Stimulated activated CD4-positive, alpha-beta T cell treated with anti-CD3 and anti-CD28 coated beads, TNF-alpha, amount 100 ng/mL, for 48 hours (primary cell): ENCODE results near the gene TRAPPC12.
"Not testable (repeated sequence)": the region's sequence is repeated elsewhere in the genome, so short reads cannot be mapped to it uniquely, and the experiment has no call there.

Experiments
- DNase-seq, 3 donors: peaks; one replicate each; pipeline ENCODE4 v3.0.0-alpha.2; 2020; ENCODE audit warnings: low read depth in 3 of 3

The TRAPPC12 gene

DNA sequence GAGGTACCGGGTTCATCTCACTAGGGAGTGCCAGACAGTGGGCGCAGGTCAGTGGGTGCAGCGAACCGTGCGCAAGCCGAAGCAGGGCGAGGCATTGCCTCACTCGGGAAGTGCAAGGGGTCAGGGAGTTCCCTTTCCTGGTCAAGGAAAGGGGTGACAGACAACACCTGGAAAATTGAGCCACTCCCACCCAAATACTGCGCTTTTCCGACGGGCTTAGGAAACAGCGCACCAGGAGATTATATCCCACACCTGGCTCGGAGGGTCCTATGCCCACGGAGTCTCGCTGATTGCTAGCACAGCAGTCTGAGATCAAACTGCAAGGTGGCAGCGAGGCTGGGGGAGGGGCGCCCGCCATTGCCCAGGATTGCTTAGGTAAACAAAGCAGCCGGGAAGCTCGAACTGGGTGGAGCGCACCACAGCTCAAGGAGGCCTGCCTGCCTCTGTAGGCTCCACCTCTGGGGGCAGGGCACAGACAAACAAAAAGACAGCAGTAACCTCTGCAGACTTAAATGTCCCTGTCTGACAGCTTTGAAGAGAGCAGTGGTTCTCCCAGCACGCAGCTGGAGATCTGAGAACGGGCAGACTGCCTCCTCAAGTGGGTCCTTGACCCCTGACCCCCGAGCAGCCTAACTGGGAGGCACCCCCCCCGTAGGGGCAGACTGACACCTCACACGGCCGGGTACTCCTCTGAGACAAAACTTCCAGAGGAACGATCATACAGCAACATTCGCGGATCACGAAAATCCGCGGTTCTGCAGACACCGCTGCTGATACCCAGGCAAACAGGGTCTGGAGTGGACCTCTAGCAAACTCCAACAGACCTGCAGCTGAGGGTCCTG is 9.9 kb upstream of the TRAPPC12 start:
- not testable (repeated sequence) for DNase-seq

DNA sequence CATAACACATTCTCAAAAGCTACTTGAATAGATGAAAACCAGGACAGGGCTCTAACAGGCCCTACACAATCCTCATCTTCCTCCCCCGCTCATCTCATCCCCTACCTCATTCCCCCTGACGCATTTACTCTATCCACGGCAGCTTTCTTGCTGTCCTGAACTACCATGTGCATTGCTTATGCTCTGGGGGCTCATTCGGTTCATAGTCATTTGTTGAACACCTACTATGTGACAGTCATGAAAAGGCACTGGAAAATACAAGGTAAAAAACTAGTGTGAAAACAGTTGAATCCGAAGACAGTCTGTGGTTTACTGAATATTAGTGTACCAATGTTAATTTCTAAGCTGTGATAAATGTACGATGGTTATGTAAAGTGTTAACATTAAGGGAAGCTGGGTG is 2.7 kb upstream of the TRAPPC12 start:
- no peak for DNase-seq

- peak in 2 of 3 donors; percentile 9 to 27 for DNase-seq
Measured at GRCh38 chr2:3377279-3377611, 2.2 kb upstream of the TRAPPC12 start.

DNA sequence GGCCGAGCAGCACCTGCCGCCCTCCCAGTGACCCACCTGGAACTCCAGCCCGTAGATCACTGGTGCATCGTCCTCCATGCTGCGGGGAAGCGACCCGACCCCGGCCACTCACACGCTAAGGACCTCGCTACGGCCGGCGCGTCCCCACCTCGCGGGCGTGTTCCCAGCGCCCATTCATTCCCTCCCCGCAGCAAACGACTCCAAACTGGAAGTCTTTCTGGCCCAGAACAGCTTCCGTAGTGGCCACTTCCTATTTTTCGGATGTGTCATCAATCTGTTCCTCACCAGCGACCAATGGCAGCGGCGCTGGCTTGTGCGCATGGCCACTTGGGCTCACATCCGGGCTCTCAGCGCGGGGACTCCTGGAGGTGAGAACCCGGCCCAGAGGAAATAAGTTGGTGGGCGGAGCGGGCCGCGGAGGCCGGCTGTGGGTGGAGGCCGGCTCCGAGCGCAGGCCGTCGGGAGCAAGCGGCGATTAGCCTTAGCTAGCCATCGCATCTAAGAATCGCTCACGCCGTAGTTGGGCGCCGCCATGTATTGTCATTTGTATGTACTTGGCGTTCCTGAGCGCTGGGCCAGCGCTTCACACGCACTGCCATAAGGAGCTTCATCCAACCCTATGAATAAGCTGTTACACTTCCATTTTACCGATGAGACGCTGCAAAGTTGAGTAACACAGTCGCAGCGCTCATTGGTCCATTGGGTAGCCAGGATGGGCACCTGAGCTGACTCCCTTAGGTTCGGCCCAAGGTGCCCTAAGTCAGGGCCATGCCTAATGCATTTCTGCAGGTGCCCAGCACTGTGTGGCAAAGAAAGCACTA is 1.7 kb upstream of the TRAPPC12 start, which contains the start of gene EIPR1:
Gene EIPR1 (minus strand): TSS at position 207 of the 821 bp plus-strand sequence. CDS start 129 bp downstream, at position 78.
- DNase-seq, result peak; percentile 85 to 92 (median 88)

GRCh38 chr2:3379339-3379646 is 201 bp upstream of the TRAPPC12 start:
- DNase-seq, result no peak

DNA sequence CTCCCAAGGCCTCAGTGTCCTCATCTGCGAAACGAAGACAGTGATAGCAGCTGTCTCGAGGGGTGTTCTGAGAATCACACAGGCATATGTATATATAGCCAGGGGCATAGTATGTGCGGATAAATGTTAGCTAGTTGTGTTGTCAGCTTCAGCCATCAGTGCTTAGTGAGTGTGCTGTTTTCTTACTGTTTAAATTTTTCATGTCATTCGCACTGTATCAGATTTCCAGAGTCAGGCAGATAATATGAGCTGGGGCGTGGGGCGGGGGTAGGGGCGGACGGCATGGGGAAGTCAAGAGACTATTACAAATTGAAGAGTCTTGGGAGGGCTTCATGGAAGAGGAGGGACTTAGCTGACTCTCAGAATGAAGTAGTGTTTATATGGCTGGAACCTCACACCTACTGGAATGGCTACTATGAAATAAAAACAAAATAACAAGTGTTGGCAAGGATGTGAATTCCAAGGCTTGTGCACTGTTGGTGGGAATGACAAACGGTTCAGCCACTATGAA is 7.0 kb downstream of the TRAPPC12 start:
- no peak for DNase-seq

DNA sequence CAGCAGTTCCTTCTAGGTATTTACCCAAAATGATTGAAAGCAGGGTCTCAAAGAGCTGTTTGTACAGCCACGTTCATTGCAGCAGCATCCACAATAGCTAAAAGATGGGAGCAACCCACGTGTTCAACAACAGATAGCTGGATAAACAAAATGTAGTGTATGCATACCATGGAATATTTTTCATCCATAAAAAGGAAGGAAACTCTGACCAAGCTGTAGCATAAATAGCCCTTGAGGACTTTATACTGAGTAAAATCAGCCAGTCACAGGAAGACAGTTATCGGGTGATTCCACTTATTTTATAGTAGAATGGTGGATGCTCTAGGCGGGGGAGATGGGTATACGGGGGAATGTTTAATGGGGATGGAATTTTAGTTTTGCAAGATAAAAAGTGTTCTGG is 7.5 kb downstream of the TRAPPC12 start:
- DNase-seq, result no peak

DNA sequence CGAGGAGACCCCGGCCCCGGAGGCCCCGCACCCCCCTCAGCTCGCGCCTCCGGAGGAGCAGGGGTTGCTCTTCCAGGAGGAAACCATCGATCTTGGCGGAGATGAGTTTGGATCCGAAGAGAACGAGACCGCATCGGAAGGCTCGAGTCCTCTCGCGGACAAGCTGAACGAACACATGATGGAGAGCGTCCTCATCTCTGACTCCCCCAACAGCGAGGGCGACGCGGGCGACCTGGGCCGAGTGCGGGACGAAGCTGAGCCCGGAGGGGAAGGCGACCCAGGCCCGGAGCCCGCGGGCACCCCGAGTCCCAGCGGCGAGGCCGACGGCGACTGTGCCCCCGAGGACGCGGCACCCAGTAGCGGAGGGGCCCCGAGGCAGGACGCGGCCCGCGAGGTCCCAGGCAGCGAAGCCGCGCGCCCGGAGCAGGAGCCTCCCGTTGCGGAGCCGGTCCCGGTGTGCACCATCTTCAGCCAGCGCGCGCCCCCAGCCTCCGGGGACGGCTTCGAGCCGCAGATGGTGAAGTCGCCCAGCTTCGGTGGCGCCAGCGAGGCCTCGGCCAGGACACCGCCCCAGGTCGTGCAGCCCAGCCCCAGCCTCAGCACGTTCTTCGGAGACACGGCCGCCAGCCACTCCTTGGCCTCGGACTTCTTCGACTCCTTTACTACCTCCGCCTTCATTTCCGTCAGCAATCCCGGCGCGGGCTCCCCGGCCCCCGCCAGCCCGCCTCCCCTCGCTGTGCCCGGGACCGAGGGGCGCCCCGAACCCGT is 8.3 kb downstream of the TRAPPC12 start:
- no peak for DNase-seq

GRCh38 chr2:3388412-3388738 is 8.9 kb downstream of the TRAPPC12 start:
- no peak for DNase-seq

DNA sequence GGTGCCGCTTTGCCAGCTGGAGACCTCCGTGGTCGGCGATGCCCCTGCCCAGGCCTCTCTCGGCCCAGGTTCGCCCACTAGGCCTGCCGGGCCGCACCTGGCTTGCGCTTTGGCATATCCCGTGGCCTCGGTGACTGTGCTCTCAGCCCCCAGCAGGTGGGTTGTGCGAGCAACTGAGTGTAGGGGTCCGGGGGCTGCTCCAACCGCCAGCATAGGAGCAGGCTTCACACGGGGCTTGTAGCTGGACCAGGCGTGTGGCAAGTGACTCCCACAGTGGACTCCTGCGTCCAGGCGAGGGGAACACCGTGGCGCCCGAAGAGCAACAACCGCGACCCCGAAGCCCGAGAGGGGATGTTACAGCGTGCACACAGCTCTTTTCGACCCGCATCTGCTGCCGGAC is 9.7 kb downstream of the TRAPPC12 start:
- DNase-seq, result no peak

DNA sequence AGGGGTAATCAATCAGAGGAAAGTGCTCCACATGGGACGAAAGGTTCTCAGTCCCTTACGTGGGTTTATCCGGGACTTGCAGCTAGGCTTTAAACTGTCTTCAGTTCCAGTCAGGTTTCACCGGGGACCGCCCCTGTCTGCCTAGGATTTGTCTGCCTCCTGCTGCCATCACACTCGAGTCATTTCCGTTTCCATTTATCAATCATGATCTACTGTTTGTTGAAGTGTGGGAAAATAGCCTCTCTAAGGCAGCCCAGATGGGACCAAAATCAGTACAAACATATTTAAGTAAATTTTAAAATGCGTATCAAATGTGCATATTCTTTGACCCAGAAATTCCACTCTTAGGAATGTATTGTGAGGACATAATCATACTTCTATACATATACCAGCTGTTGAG is 10.5 kb downstream of the TRAPPC12 start:
- DNase-seq, result no peak

DNA sequence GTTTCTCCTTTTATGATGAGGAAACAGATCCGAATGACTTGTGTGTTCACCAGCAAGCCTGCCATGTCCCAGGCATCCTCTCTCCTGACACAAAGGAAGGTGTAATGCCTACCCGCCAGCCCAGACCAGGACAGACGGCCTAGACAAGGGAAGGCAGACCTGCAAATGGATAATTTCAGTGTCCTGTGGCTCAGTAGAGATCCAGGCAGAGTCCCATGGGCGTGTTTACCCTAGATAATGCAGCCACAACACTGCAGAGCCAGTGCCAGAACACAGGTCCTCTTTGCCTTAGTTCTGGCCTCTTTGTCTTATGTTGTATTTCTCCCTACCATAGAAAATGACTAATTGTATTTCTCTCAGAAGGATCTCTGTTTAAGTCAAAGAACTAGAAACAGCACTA is 12.7 kb downstream of the TRAPPC12 start:
- DNase-seq, result no peak

GRCh38 chr2:3396920-3397559 is 17.5 kb downstream of the TRAPPC12 start:
- no peak for DNase-seq

- no peak for DNase-seq
Measured at GRCh38 chr2:3398857-3399256, 19.4 kb downstream of the TRAPPC12 start.

- no peak for DNase-seq
Measured at GRCh38 chr2:3399381-3399780, 19.9 kb downstream of the TRAPPC12 start.

DNA sequence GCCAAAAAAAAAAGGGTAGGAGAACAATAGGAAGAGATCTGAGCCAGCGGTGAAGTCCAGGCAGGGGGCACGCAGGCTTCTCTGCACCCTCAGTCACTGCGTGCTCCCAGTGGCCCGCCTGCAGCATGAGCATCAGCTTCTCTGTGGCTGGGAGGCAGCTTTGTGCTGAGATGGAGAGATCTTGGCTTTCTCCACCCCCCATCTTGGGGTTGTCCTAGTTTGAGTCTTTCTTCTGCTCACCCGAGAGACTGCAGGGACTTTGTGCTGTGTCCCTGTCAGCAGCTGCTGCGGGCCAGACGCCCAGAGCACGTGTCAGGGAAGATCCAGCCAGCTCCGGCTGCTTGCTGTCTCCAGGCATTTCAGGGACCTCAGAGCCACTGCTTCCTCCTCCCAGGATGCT is 20.3 kb downstream of the TRAPPC12 start:
- DNase-seq, result no peak

- DNase-seq, result no peak
Measured at GRCh38 chr2:3403587-3404334, 24.3 kb downstream of the TRAPPC12 start.

DNA sequence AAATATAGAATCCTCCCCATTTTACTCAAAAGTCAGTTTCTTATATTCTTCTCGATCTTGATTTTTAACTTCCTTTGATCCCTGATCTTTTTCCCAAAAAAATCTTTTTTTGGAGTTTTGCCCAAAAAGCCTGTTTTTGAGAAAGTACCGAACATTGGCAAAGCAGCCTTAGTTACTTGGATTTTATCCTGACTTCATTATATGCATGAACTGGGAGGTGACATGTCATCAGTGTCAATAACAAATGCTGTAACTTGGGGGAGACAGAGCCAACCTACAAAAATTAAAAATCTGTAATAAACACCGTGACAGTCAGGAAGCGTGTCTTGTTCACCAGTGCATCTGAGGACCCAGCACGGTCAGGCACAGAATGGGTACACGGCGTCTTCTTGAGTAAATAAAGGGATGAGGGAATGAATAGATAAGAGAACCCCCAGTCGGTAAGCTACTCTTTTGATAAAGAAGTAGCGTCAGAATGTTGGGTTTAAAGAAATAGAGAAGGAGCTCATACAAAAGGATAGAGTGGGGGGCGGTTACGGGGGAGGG is 24.9 kb downstream of the TRAPPC12 start:
- no peak for DNase-seq

- no peak for DNase-seq
Measured at GRCh38 chr2:3405307-3405706, 25.8 kb downstream of the TRAPPC12 start.

- DNase-seq, result no peak
Measured at GRCh38 chr2:3405876-3406275, 26.4 kb downstream of the TRAPPC12 start.

DNA sequence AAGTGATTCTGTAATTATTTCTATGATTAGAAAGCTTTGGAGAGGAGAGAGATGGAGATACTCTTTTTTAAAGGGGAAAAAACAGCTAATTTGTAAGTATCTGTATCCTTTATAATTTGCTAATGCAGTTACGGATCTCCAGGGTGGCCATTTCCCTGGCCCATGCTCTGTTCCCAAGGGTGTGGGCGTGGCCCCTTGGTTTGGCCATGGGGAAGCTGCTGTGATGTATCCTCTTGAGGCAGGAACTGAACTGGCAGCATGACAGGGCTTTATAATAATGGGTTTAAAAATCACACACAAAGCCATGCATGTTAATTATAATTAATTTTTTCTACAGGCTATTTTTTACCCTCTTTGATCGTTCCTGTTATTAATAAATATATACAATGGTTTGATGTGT is 27.0 kb downstream of the TRAPPC12 start:
- no peak for DNase-seq
